ENCODE measurements around the gene RANGRF.
"Not testable (repeated sequence)": the region's sequence is repeated elsewhere in the genome, so short reads cannot be mapped to it uniquely, and the experiment has no call there.

The RANGRF gene

GRCh38 chr17:8288336-8289102 is at the start of gene RANGRF:
Gene RANGRF (plus strand): TSS chr17:8288670. CDS start chr17:8288789, 119 bp downstream.
- DNase-seq (ENCODE audit: low read depth in 2 of 2): peak in 1 of 2 experiments; percentile 51

GRCh38 chr17:8243827-8244226 is 44.6 kb upstream of the RANGRF start:
- DNase-seq (ENCODE audit: low read depth in 2 of 2): no peak

GRCh38 chr17:8244768-8245167 is 43.7 kb upstream of the RANGRF start:
- no peak for DNase-seq (ENCODE audit: low read depth in 2 of 2)

- peak; percentile 77 to 80 for DNase-seq (ENCODE audit: low read depth in 2 of 2)
Measured at GRCh38 chr17:8248751-8249607, 39.5 kb upstream of the RANGRF start, which contains the start of gene PFAS. Gene PFAS (plus strand): TSS chr17:8249289. CDS start chr17:8253938, 4,649 bp downstream.

- DNase-seq (ENCODE audit: low read depth in 2 of 2): no peak
Measured at GRCh38 chr17:8249621-8250500, 38.6 kb upstream of the RANGRF start.

- DNase-seq (ENCODE audit: low read depth in 2 of 2): not testable (repeated sequence)
Measured at GRCh38 chr17:8251411-8251810, 37.1 kb upstream of the RANGRF start.

- DNase-seq (ENCODE audit: low read depth in 2 of 2): no peak
Measured at GRCh38 chr17:8253801-8254200, 34.7 kb upstream of the RANGRF start.

- DNase-seq (ENCODE audit: low read depth in 2 of 2): no peak
Measured at GRCh38 chr17:8254881-8255280, 33.6 kb upstream of the RANGRF start.

GRCh38 chr17:8255499-8255898 is 33.0 kb upstream of the RANGRF start:
- DNase-seq (ENCODE audit: low read depth in 2 of 2): no peak

GRCh38 chr17:8256291-8256690 is 32.2 kb upstream of the RANGRF start:
- DNase-seq (ENCODE audit: low read depth in 2 of 2): no peak

- DNase-seq (ENCODE audit: low read depth in 2 of 2): no peak
Measured at GRCh38 chr17:8256691-8257090, 31.8 kb upstream of the RANGRF start.

GRCh38 chr17:8257801-8258200 is 30.7 kb upstream of the RANGRF start:
- no peak for DNase-seq (ENCODE audit: low read depth in 2 of 2)

GRCh38 chr17:8264320-8264719 is 24.1 kb upstream of the RANGRF start:
- no peak for DNase-seq (ENCODE audit: low read depth in 2 of 2)

- no peak for DNase-seq (ENCODE audit: low read depth in 2 of 2)
Measured at GRCh38 chr17:8264836-8265542, 23.5 kb upstream of the RANGRF start.

- DNase-seq (ENCODE audit: low read depth in 2 of 2): no peak
Measured at GRCh38 chr17:8266648-8267479, 21.6 kb upstream of the RANGRF start.

GRCh38 chr17:8267480-8268147 is 20.9 kb upstream of the RANGRF start:
- no peak for DNase-seq (ENCODE audit: low read depth in 2 of 2)

- no peak for DNase-seq (ENCODE audit: low read depth in 2 of 2)
Measured at GRCh38 chr17:8268550-8269298, 19.7 kb upstream of the RANGRF start.

GRCh38 chr17:8272421-8272820 is 16.0 kb upstream of the RANGRF start:
- no peak for DNase-seq (ENCODE audit: low read depth in 2 of 2)

GRCh38 chr17:8273884-8274444 is 14.5 kb upstream of the RANGRF start:
- no peak for DNase-seq (ENCODE audit: low read depth in 2 of 2)

All from fibroblast of skin of left quadriceps (primary cell).